Progenitor cell of endocrine pancreas (in vitro differentiated cells): Measurements from ENCODE around the gene EVL. TPM values are rescaled to one million over a fixed set of nuclear protein-coding genes. Genes with fewer than 3 reads are reported as not detected.

Source experiments
- DNase-seq: peaks from one replicate; pipeline ENCODE4 v3.0.0; 2021; ENCODE audit warnings: low spot score; ENCODE audit not compliant: unreplicated experiment
- H3K27ac Mint-ChIP-seq: 2 replicates; pipeline ENCODE4 v1.8.0; 2021; ENCODE audit warnings: mild to moderate bottlenecking, moderate library complexity, mixed read lengths
- H3K27me3 Mint-ChIP-seq: 2 replicates; pipeline ENCODE4 v1.8.0; 2021; ENCODE audit warnings: mixed read lengths
- H3K36me3 Mint-ChIP-seq: 2 replicates; pipeline ENCODE4 v1.8.0; 2022; ENCODE audit warnings: mixed read lengths; ENCODE audit not compliant: insufficient read depth
- H3K4me1 Mint-ChIP-seq: 2 replicates; pipeline ENCODE4 v1.8.0; 2021; ENCODE audit warnings: low read depth, mixed read lengths
- H3K4me3 Mint-ChIP-seq: 2 replicates; pipeline ENCODE4 v1.8.0; 2021; ENCODE audit warnings: low read depth, mild to moderate bottlenecking, moderate library complexity, mixed read lengths
- H3K9me3 Mint-ChIP-seq: 2 replicates; pipeline ENCODE4 v1.8.0; 2021; ENCODE audit warnings: low read depth, mixed read lengths
- total RNA-seq: library from RNA; stranded (reverse); gene quantifications from 2 replicates; pipeline ENCODE4 v1.2.1, GENCODE V29; 2021
- TF ChIP-seq, protein P1 (sequence below): fragments of 200-600 bp; sonication (generic); IDR thresholded peaks from one replicate; pipeline ENCODE4 v1.5.0; 2021; ENCODE audit warnings: antibody characterized with exemption, mild to moderate bottlenecking; ENCODE audit not compliant: unreplicated experiment

EVL gene
- total RNA-seq, 1 donor from 2014 or later = 207 TPM

DNA sequence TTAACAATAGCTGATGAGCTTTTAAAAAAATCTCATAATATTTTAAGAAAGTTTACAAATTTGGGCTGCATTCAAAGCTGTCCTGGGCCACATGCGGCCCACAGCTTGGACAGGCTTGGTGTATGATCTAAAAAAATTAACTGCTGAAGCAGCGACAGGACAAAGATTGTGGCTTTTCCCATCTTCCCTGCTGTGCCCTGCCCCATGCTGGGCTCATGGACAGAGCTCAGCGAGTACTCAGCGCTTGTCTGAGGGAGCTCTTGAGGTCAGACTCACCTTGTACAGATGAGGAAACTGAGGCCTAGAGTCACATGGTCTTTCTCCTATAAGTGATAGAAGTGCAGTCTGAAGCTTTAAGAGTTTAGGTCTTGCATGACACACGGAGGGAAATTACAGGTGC lies 15.0 kb downstream of the EVL start:
- no peak for DNase-seq
- Mint-ChIP-seq H3K27me3 (no peaks in the 10 kb centered on the region), H3K27ac (no peak overlapping the region), H3K9me3 (no peaks in the 10 kb centered on the region), H3K36me3 (no peaks in the 10 kb centered on the region), H3K4me1 (no peaks in the 10 kb centered on the region), H3K4me3 (no peak overlapping the region)
- TF ChIP-seq, protein P1, sequence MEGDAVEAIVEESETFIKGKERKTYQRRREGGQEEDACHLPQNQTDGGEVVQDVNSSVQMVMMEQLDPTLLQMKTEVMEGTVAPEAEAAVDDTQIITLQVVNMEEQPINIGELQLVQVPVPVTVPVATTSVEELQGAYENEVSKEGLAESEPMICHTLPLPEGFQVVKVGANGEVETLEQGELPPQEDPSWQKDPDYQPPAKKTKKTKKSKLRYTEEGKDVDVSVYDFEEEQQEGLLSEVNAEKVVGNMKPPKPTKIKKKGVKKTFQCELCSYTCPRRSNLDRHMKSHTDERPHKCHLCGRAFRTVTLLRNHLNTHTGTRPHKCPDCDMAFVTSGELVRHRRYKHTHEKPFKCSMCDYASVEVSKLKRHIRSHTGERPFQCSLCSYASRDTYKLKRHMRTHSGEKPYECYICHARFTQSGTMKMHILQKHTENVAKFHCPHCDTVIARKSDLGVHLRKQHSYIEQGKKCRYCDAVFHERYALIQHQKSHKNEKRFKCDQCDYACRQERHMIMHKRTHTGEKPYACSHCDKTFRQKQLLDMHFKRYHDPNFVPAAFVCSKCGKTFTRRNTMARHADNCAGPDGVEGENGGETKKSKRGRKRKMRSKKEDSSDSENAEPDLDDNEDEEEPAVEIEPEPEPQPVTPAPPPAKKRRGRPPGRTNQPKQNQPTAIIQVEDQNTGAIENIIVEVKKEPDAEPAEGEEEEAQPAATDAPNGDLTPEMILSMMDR = no peak

DNA sequence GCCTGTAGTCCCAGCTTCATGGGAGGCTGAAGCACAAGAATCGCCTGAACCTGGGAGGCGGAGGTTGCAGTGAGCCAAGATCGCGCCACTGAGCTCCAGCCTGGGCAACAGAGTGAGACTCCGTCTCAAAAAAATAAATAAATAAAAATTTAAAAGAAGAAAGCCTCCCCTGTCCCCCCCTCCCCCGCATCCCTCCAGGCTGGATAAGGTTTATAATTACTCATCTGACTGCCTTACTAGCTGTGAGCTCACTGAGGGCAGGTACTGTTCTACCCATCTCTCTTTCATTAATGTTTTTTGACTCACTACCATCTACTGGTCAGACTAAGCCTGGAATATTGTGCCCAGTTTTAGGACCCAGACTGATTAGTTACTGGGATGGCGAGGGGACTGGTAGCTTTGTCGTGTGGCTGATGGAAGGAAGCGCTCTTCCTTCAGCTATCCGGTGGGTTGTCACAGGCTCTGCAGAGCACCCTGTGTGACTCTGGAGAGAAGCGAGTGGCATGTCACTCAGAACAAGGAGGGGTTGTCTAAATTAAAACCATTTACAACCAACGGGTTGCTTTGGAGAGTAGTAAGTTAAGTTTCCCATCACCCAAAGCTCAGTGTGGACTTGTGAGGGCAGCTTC lies 16.9 kb downstream of the EVL start:
- Mint-ChIP-seq H3K4me1 (no peaks in the 10 kb centered on the region), H3K36me3 (peaks cover 7% of the 10 kb centered on the region), H3K27ac (no peak overlapping the region), H3K27me3 (no peaks in the 10 kb centered on the region), H3K4me3 (no peak overlapping the region), H3K9me3 (no peaks in the 10 kb centered on the region)
- no peak for DNase-seq
- TF ChIP-seq, protein P1 = no peak

DNA sequence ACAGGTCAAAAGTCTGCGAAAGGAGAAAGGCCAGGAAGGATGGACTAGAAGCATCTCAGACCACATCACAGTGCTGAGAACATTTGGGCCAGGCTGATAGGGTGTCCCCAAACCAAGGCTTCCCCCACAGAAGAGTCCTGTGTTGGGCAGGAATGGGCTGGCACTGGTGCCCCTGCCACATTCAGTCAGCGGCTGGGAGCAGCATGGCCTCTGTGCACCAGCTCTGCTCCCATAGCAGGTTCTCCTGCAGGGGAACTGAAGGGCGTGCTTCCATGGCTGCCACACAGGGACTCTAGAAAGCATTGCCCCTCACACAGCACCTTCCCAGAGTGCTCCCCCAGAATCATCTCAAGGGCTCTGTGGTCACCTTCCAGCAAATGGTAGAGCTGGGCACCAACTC lies 17.5 kb downstream of the EVL start:
- Mint-ChIP-seq H3K4me3 (no peak overlapping the region), H3K9me3 (no peaks in the 10 kb centered on the region), H3K27ac (no peak overlapping the region), H3K4me1 (no peaks in the 10 kb centered on the region), H3K36me3 (peaks cover 8% of the 10 kb centered on the region), H3K27me3 (no peaks in the 10 kb centered on the region)
- TF ChIP-seq, protein P1 = no peak
- DNase-seq = no peak

DNA sequence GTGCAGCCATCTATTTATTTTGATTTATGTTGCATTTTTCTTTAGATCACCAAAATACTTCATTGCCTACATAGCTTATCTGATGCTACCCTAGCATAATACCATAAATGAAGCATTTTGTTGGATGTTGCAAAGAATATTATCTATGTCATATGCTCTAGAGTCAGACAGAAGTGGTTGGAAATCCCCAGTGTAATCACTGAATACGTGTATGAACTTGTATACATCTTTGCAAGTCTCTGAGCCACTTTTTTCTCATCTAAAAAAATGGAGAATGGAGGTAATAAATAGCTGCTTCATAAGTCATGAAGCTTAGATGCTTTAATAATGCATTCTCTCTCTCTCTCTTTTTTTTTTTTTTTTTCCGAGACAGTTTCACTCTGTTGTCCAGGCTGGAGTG lies 18.5 kb downstream of the EVL start:
- Mint-ChIP-seq H3K9me3 (no peaks in the 10 kb centered on the region), H3K27me3 (no peaks in the 10 kb centered on the region), H3K4me3 (no peak overlapping the region), H3K27ac (no peak overlapping the region), H3K4me1 (no peaks in the 10 kb centered on the region), H3K36me3 (peaks cover 8% of the 10 kb centered on the region)
- TF ChIP-seq, protein P1 = no peak
- DNase-seq = no peak

DNA sequence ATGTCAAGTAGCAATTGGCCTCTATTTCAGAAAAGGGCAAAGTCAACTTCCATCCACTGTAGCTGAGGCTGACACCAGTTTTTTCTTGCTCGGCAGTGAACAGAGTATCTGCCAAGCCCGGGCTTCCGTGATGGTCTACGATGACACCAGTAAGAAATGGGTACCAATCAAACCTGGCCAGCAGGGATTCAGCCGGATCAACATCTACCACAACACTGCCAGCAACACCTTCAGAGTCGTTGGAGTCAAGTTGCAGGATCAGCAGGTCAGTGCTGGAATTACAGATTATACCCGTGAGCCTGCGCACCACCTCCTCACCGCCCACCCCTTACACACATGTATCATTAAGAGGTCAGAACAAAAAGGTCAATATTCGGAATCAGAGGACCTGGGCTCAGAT lies 19.4 kb downstream of the EVL start:
- peaks cover 8% of the 10 kb centered on the region for H3K36me3 Mint-ChIP-seq

More for the DNA sequence above, 19.4 kb downstream of the EVL start:
- DNase-seq = no peak
- Mint-ChIP-seq H3K9me3 (no peaks in the 10 kb centered on the region), H3K27ac (no peak overlapping the region), H3K4me1 (no peaks in the 10 kb centered on the region), H3K4me3 (no peak overlapping the region), H3K27me3 (no peaks in the 10 kb centered on the region)
- TF ChIP-seq, protein P1 = no peak
